Fibroblast of skin of left quadriceps (primary cell): Measurements from ENCODE around the gene BAHCC1.

Experiments used
- DNase-seq, 2 experiments: peaks; one replicate each; pipeline ENCODE4 v3.0.0-alpha.2; 2013; ENCODE audit warnings: low read depth in 2 of 2

Gene BAHCC1

DNA sequence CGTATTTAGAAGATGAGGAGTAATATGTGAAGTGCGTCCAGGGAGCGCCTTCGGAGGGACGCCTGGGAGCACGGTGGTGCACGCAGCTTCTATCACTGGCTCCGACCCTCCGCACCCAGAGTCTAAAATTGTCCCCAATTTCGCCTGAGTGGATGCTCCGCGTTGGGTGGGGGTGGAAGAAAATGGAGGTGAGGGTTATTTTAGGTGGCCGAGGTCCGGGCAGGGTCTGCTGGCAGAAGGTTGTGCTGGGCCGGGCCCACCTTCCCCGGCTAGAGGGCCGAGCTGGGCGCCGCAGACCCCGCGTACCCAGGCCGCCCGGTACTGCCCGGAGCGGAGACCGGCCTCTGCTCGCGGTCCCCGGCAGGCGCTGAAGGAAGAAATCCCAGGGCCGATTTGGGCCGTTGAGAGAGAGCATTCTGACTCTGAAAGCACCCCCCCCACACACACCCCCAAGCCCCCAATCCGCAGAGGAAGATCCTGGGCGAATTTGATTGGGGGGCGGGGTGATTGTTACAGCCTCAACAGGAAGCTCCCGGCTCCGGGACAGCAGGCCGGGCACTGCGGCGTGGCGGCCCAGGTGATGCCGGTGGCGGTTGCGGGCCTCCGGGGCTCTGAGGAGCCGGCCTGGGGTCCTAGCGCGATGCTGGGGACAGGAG lies 3.0 kb downstream of the BAHCC1 start:
- no peak for DNase-seq

- DNase-seq = no peak
Measured at GRCh38 chr17:81398832-81399411, 3.7 kb downstream of the BAHCC1 start.

DNA sequence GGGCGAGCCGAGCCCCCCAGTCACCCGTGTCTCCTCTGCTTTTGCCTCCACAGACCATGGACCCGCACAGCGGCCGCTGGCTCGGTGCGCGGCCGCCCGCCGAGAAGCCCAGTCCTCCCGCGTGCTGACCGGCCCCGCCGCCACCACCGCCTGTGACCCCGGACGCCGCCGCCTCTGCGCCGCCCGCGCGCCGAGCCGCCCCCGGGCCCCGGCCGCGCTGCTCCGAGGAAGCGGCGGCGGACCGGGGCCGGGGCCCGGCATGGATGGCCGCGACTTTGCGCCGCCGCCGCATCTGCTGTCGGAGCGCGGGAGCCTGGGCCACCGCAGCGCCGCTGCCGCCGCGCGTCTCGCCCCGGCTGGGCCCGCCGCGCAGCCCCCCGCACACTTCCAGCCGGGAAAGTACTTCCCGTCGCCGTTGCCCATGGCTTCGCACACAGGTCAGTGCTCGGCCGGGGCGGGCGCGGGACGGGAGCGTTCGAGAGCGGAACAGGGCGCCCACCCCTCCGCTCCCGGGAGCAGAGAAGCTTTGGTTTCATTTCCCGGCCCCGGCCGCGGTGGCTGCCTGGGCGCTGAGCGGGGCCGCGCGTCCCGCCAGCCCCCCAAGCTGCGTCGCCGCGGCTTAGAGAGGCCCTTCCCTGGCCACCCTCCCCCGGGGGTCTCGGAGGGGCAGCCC lies 4.4 kb downstream of the BAHCC1 start:
- DNase-seq = no peak

DNA sequence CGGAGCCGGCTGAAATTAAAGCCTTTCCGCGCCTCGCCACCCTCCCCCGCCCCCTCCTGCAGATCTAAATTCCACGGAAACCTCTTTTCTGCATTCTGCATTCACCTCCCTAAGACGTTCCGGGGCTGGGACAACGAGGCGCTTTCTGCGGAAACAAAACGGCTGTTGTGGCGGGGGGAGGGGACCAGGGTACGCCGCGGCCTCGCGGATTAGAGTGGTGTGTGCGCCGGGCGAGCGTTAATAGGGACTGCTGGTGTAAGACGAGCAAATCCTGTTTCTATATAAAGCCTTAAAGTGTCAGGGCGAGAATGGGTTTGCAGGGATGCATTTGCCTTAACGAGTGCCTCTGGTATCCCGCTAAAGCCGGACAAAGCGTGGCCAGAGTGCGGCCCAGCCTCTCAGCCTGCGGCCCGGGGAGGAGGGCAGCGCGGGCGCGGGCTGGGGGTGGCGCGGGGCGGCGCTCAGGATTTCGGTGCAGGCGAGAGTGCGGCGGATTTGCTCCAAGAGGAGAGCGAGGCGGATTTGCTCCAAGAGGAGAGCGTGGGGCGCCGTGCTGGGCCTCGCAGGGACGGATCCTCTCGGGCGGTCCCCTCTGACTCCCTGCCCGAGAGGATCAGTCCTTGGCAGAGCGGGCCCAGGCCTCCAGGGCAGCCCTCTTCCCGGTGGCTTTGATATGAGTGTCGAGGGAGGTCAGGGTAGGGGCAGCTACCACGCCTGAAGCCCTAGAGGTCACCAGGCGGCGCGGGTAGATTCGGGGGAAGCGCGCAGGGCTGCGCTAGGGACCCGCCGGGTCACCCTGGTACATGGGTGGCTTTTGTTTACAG lies 5.1 kb downstream of the BAHCC1 start:
- DNase-seq = no peak

DNA sequence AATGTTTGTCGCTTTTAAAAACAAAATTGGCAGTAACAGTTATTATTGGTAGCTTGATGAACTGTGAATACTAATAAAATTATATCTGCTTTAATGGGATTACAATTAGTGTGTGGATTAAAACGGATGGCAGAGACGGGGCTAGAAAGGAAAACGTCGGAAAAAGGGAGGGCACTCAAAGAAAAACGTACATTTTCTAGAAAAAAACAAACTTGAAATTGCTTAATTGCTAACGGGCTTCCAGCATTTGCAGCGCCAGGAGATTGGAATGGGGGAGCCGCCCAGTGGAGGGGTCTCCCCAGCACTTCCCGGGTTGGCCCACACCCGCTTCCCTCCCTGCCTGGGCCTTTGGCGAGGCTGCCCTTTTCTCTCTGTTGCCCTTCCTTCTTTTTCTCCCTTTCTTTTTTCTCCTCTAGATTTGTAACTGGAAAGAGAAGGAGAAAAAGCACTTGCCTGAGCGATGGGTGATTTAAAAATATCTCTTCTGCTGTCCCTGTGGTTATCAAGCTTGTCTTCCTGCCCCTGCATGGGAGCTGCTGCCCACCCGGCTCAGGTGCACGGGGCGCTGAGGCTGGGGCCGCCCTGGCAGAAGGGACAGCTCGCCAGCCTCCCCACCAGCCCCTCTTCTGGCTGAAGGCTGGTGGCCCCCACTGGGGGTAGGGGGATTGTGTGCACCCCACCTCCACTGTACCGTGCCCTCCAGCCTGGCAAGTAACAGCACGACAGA lies 5.9 kb downstream of the BAHCC1 start:
- DNase-seq = no peak

DNA sequence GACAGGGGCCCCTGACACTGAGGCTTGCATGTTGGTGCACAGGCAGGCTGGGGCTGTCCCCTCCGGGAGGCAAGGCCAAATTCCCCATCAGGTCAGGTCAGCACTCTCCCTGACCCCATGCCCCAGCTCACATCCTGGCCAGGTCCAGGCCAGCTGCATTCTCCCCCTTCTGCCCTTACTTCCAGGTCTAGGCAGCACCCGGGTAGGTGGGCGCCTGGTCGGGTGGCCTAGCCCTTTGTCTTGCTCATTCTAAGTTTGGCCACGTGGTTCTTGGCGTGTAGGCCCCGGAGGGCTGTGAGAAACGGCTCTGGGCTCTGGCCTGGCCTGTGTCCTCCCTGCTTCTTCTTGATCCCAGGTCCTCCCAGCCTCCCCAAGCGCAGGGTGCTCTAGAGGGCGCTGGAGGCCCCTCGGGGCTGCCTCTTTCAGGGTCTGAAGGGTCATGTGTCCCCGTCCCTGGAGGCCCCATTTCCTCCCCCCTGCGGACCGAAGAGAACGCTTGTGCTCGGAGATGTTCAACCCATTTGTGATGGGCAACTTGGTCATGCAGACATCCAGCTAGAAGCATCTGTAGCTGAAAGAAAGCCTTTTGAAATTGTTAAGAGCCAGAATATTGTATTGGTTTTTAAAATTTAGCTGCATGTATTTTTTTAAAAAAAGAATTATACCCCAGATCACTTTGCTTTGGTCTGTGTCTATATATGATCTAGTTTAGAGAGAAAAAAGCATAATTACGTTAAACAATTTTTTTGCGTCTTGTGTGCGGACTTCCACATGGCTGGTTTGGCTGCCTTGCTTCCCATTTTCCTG lies 6.7 kb downstream of the BAHCC1 start:
- no peak for DNase-seq

- DNase-seq = no peak
Measured at GRCh38 chr17:81402530-81402941, 7.3 kb downstream of the BAHCC1 start.

- DNase-seq = no peak
Measured at GRCh38 chr17:81402981-81403467, 7.8 kb downstream of the BAHCC1 start.

- DNase-seq = no peak
Measured at GRCh38 chr17:81403671-81404534, 8.6 kb downstream of the BAHCC1 start.

GRCh38 chr17:81404558-81405165 lies 9.4 kb downstream of the BAHCC1 start:
- DNase-seq = no peak

- peak in 1 of 2 experiments; percentile 66 for DNase-seq
Measured at GRCh38 chr17:81405411-81405872, 10.2 kb downstream of the BAHCC1 start.

GRCh38 chr17:81406117-81406953 lies 11.1 kb downstream of the BAHCC1 start:
- no peak for DNase-seq

- no peak for DNase-seq
Measured at GRCh38 chr17:81408049-81408448, 12.8 kb downstream of the BAHCC1 start.

DNA sequence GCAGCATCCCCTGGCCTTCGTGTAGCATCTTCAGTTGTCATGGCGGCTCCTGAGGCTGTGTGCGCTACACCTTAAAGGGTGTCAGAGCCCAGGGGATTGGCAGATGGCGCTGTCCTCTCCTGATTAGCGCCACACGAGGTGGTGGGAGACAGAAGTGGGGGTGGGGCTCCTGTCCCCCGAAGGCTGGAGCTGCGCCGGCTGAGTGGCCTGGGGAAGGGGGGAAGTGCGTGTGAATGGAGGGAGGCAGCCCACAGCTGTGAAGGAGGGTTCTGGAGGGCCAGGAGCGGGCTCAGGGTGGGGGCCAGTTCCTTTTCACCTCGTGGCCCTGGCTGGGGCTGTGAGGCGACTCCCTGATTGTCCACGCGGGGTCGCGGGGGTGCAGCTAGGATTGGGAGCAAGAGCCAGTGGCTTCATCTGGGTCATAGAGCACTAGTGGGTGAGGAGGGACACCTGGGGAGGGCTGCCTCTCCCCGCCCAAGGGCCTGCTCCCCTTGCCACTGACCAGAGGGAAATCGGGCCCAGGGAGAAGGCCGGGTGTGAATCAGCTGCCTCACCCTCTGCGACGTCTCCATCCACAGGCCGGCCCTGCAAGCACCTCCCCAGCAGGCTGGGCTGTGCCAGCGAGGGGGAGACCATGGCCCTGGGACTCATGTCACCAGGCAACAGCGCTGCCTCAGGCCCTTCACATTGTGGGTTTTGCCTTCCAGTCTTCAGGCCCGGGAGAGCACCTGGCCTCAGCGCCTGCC lies 14.1 kb downstream of the BAHCC1 start:
- DNase-seq = no peak

- no peak for DNase-seq
Measured at GRCh38 chr17:81410852-81411251, 15.6 kb downstream of the BAHCC1 start.

GRCh38 chr17:81411305-81411704 lies 16.0 kb downstream of the BAHCC1 start:
- DNase-seq = no peak

- DNase-seq = no peak
Measured at GRCh38 chr17:81412490-81413093, 17.3 kb downstream of the BAHCC1 start.
